A549 (cell line): Measurements from ENCODE around the gene BRF1. TPM values are rescaled to one million over a fixed set of nuclear protein-coding genes. Genes with fewer than 3 reads are reported as not detected.

Source experiments
- ATAC-seq, 2 experiments: fragments of 200-7000 bp in 1 of 2; fragments of >200 bp in 1 of 2; cut with Nextera tagmentation in 1 of 2; cut with Tn5 transposase in 1 of 2; 3 replicates each; pipeline versions ENCODE4 v1.8.0 to v1.9.1; 2018 to 2020; ENCODE audit warnings: mild to moderate bottlenecking in 1 of 2, moderate library complexity in 1 of 2
- CTCF ChIA-PET: fragments of 300-600 bp; sonication (Branson Sonifier 250); formaldehyde crosslinking; extraction: SDS; loops from one replicate; lab custom pipeline; 2021; ENCODE audit warnings: antibody characterized with exemption, inconsistent platforms; lab: Yijun Ruan, JAX
- POLR2A ChIA-PET: fragments of 350-600 bp; formaldehyde crosslinking; extraction: SDS; loops from one replicate; lab custom pipeline; 2021; ENCODE audit warnings: antibody characterized with exemption, inconsistent platforms; lab: Yijun Ruan, JAX
- DNase-seq, 2 experiments: peaks; one replicate each; pipeline versions ENCODE4 v3.0.0 to v3.0.0-alpha.2; 2011 to 2016; ENCODE audit warnings: low read depth in 1 of 2, low spot score in 1 of 2
- FAIRE-seq: peaks from 2 replicates; lab custom pipeline; 2011; peaks lifted over from hg19 to GRCh38; lab: Jason Lieb, UNC
- H3K27ac ChIP-seq, 2 experiments: fragments of >200 bp; sonication (Bioruptor Twin); formaldehyde crosslinking; 3 replicates each; pipeline ENCODE4 v1.5.1; 2016 to 2017
- H3K4me1 ChIP-seq: fragments of >200 bp; sonication (Bioruptor Twin); formaldehyde crosslinking; 3 replicates; pipeline ENCODE4 v1.6.1; 2016
- H3K4me2 ChIP-seq: fragments of >200 bp; sonication (Bioruptor Twin); formaldehyde crosslinking; 3 replicates; pipeline ENCODE4 v1.6.1; 2016
- H3K4me3 ChIP-seq: fragments of >200 bp; sonication (Bioruptor Twin); formaldehyde crosslinking; 3 replicates; pipeline ENCODE4 v1.5.1; 2016
- H3K9me3 ChIP-seq: fragments of >200 bp; sonication (Bioruptor Twin); formaldehyde crosslinking; 3 replicates; pipeline ENCODE4 v1.6.1; 2016
- CHD4 ChIP-seq: fragments of 200-600 bp; sonication (generic); IDR thresholded peaks from 2 replicates; pipeline ENCODE4 v1.6.1; 2016; ENCODE audit warnings: antibody characterized with exemption, mild to moderate bottlenecking, borderline replicate concordance
- ESRRA ChIP-seq: fragments of 150-350 bp; IDR thresholded peaks from 2 replicates; pipeline ENCODE4 v1.6.1; 2014; ENCODE audit warnings: mild to moderate bottlenecking, low read length, borderline replicate concordance
- HDAC2 ChIP-seq: fragments of 200-600 bp; sonication (generic); IDR thresholded peaks from 2 replicates; pipeline ENCODE4 v1.6.1; 2016
- HOXA7 ChIP-seq: fragments of 250-450 bp; sonication (Bioruptor Pico); IDR thresholded peaks from 2 replicates; pipeline ENCODE4 v1.5.0; 2020; ENCODE audit warnings: mild to moderate bottlenecking, moderate library complexity
- HOXB13 ChIP-seq: fragments of 250-450 bp; sonication (Bioruptor Pico); IDR thresholded peaks from 2 replicates; pipeline ENCODE4 v1.5.0; 2020; ENCODE audit warnings: low read depth, mild to moderate bottlenecking, moderate library complexity
- JUN ChIP-seq, 2 experiments: fragments of >200 bp; sonication (Bioruptor Twin); formaldehyde crosslinking; IDR thresholded peaks; 2 replicates in 1 of 2; 3 replicates in 1 of 2; pipeline ENCODE4 v1.6.1; 2016 to 2017
- POLR2A ChIP-seq: IDR thresholded peaks from 2 replicates; pipeline ENCODE4 v1.6.1; 2012; ENCODE audit warnings: mild to moderate bottlenecking, low read length
- POLR2AphosphoS2 ChIP-seq: conservative IDR thresholded peaks from 2 replicates; pipeline ENCODE4 v1.6.1; 2012; ENCODE audit warnings: low read length, improper control_type of control experiment, inconsistent platforms
- RAD21 ChIP-seq, 2 experiments: fragments of >200 bp in 1 of 2; sonication (Bioruptor Twin) in 1 of 2; formaldehyde crosslinking in 1 of 2; IDR thresholded peaks in 1 of 2; conservative IDR thresholded peaks in 1 of 2; 2 replicates in 1 of 2; 3 replicates in 1 of 2; pipeline ENCODE4 v1.6.1; 2012 to 2018; ENCODE audit warnings: inconsistent platforms in 1 of 2
- RCOR1 ChIP-seq: fragments of 150-350 bp; IDR thresholded peaks from 2 replicates; pipeline ENCODE4 v1.6.1; 2014; ENCODE audit warnings: antibody characterized with exemption, low read length, low read depth
- RFX5 ChIP-seq: fragments of 450-650 bp; IDR thresholded peaks from 2 replicates; pipeline ENCODE4 v1.7.1; 2014; ENCODE audit warnings: antibody characterized with exemption, mild to moderate bottlenecking, moderate library complexity
- SMC3 ChIP-seq: fragments of >200 bp; sonication (Bioruptor Twin); formaldehyde crosslinking; IDR thresholded peaks from 3 replicates; pipeline ENCODE4 v1.6.1; 2018; ENCODE audit warnings: inconsistent platforms
- ZNF302 ChIP-seq: fragments of 250-450 bp; sonication (Bioruptor Pico); IDR thresholded peaks from 2 replicates; pipeline ENCODE4 v1.9.0; 2021; ENCODE audit warnings: inconsistent platforms, mild to moderate bottlenecking, moderate library complexity
- WGBS: methylation state at CpG from one replicate; pipeline ENCODE4 v1.1.6; 2017; ENCODE audit errors: missing lambda C conversion rate; 5-methylcytosine and 5-hydroxymethylcytosine counted together
- polyA plus RNA-seq, 4 experiments: library from polyadenylated mRNA; depleted of rRNA in 3 of 4; stranded (reverse); fragments of >200 nt; fragmentation: RNase III in 1 of 4; extraction: RNeasy Plus Mini Kit Qiagen cat#74134 plus additional on column Dnase treatment in 1 of 4; gene quantifications; 2 replicates in 3 of 4; 3 replicates in 1 of 4; pipeline ENCODE4 v1.2.3, GENCODE V29; 2011 to 2017
- TF ChIP-seq, protein P1 (sequence below): fragments of >200 bp; sonication (Bioruptor Twin); formaldehyde crosslinking; IDR thresholded peaks from 3 replicates; pipeline ENCODE4 v1.6.1; 2016
- TF ChIP-seq, protein P2 (sequence below): fragments of >200 bp; sonication (Bioruptor Twin); formaldehyde crosslinking; IDR thresholded peaks from 3 replicates; pipeline ENCODE4 v1.5.1; 2016
- TF ChIP-seq, protein P3 (sequence below): IDR thresholded peaks from 2 replicates; pipeline ENCODE4 v1.6.1; 2012
- TF ChIP-seq, protein P4 (sequence below): fragments of 250-450 bp; sonication (Bioruptor Pico); IDR thresholded peaks from 2 replicates; pipeline ENCODE4 v1.5.0; 2021; ENCODE audit warnings: mild to moderate bottlenecking, moderate library complexity, borderline replicate concordance
- TF ChIP-seq, protein P5 (sequence below): IDR thresholded peaks from 2 replicates; pipeline ENCODE4 v1.6.1; 2012
- TF ChIP-seq, protein P6 (sequence below): fragments of 200-600 bp; sonication (generic); IDR thresholded peaks from 2 replicates; pipeline ENCODE4 v1.6.1; 2016; ENCODE audit warnings: antibody characterized with exemption, mild to moderate bottlenecking, moderate library complexity
- TF ChIP-seq, protein P7 (sequence below): fragments of 250-450 bp; sonication (Bioruptor Pico); IDR thresholded peaks from 2 replicates; pipeline ENCODE4 v1.5.0; 2020; ENCODE audit warnings: low read depth, mild to moderate bottlenecking, moderate library complexity

Gene BRF1
- polyA plus RNA-seq, 2 of the 4 experiments (the other 2 are of a cell fraction) = 8.5 to 25.7 TPM

DNA sequence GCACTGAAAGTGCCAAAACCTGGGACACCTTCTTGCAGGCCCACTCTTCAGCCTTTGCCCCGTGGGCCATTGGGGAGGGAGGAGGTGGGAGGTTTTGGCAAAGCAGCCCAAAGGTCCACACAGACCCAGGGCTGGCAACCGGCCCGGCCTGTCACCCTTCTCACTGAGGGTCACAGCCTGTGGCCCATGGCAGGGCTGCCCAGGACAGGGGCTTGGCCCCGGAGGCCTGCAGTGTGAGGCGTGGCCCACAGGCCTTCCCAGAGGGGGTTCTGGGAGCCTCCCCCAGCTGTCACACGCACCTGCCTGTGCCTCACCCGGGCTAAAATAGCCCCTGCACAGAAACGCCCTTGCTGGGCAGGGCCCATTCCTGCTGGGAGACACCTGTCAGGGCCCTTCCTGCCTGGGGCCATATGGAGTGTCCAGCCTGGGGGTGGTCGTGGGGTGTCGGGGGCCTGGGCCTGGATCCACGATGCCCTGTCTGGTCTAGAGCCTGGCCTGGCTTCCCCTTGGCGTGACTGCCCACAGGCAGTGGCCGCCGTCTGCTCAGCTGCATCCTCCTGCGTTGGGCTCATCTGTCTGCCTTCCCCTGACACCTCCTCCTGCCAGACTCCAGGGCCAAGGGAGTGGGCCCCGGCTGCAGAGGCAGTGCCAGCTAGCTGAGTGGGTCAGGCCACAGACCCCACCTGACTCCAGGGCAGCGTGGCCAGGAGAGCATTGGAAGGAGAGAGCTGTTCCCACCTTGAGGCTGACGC is 33.0 kb upstream of the BRF1 start (continued):
- TF ChIP-seq, protein P1, sequence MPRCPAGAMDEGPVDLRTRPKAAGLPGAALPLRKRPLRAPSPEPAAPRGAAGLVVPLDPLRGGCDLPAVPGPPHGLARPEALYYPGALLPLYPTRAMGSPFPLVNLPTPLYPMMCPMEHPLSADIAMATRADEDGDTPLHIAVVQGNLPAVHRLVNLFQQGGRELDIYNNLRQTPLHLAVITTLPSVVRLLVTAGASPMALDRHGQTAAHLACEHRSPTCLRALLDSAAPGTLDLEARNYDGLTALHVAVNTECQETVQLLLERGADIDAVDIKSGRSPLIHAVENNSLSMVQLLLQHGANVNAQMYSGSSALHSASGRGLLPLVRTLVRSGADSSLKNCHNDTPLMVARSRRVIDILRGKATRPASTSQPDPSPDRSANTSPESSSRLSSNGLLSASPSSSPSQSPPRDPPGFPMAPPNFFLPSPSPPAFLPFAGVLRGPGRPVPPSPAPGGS = no peak

DNA sequence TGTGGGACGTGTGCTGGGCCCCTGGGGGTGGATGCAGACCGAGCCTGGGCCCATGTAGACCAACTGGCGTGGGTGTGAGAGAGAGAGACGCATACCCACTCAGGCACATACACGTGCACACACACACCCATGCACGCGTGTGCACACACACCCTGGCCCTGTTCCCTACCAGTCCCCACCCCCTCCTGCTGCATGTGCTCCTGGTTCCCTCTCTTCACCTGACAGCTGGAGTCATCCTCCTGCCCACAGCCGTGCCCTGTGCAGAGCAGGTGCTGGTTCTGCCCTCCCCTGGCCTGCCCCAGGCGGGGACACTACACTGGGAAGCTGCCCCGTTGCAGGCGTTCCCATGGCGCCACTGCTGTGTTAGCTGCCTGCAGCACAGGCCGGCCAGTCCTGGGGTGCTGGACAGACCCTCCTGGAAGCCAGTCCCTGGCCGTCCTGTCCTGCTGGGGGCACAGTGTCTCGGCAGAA is 32.3 kb upstream of the BRF1 start:
- FAIRE-seq (no peak), DNase-seq (no peak), ATAC-seq (peak in 1 of 2 experiments; percentile 11; a peak in 2 of 6 replicates)
- CTCF ChIA-PET = interaction anchor here (0.6 to 1.6 kb wide), 3 partner anchors 19 to 51 kb away, joined by 3 read pairs; partner anchors contain the start of gene PACS2
- TF ChIP-seq JUN (IDR thresholded peaks at IDR 0.05) = no peak
- TF ChIP-seq, protein P2, sequence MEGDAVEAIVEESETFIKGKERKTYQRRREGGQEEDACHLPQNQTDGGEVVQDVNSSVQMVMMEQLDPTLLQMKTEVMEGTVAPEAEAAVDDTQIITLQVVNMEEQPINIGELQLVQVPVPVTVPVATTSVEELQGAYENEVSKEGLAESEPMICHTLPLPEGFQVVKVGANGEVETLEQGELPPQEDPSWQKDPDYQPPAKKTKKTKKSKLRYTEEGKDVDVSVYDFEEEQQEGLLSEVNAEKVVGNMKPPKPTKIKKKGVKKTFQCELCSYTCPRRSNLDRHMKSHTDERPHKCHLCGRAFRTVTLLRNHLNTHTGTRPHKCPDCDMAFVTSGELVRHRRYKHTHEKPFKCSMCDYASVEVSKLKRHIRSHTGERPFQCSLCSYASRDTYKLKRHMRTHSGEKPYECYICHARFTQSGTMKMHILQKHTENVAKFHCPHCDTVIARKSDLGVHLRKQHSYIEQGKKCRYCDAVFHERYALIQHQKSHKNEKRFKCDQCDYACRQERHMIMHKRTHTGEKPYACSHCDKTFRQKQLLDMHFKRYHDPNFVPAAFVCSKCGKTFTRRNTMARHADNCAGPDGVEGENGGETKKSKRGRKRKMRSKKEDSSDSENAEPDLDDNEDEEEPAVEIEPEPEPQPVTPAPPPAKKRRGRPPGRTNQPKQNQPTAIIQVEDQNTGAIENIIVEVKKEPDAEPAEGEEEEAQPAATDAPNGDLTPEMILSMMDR = no peak
- TF ChIP-seq, protein P3, sequence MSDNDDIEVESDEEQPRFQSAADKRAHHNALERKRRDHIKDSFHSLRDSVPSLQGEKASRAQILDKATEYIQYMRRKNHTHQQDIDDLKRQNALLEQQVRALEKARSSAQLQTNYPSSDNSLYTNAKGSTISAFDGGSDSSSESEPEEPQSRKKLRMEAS = no peak
- TF ChIP-seq RFX5 = no peak
- TF ChIP-seq, protein P1 = no peak
- no peak for TF ChIP-seq HOXB13 (CRISPR knock-in tag)
- TF ChIP-seq ESRRA = no peak
- TF ChIP-seq, protein P4, sequence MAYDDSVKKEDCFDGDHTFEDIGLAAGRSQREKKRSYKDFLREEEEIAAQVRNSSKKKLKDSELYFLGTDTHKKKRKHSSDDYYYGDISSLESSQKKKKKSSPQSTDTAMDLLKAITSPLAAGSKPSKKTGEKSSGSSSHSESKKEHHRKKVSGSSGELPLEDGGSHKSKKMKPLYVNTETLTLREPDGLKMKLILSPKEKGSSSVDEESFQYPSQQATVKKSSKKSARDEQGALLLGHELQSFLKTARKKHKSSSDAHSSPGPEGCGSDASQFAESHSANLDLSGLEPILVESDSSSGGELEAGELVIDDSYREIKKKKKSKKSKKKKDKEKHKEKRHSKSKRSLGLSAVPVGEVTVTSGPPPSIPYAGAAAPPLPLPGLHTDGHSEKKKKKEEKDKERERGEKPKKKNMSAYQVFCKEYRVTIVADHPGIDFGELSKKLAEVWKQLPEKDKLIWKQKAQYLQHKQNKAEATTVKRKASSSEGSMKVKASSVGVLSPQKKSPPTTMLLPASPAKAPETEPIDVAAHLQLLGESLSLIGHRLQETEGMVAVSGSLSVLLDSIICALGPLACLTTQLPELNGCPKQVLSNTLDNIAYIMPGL = no peak
- TF ChIP-seq, protein P5, sequence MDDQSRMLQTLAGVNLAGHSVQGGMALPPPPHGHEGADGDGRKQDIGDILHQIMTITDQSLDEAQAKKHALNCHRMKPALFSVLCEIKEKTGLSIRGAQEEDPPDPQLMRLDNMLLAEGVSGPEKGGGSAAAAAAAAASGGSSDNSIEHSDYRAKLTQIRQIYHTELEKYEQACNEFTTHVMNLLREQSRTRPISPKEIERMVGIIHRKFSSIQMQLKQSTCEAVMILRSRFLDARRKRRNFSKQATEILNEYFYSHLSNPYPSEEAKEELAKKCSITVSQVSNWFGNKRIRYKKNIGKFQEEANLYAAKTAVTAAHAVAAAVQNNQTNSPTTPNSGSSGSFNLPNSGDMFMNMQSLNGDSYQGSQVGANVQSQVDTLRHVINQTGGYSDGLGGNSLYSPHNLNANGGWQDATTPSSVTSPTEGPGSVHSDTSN = no peak
- TF ChIP-seq RAD21 (conservative IDR thresholded peaks at IDR 0.05 in 1 of 2, IDR thresholded peaks at IDR 0.05 in 1 of 2) = no peak
- no peak for TF ChIP-seq HDAC2
- TF ChIP-seq ZNF302 = no peak
- TF ChIP-seq RCOR1 = no peak
- H3K9me3 ChIP-seq = no peaks in the 10 kb centered on the region
- no peak overlapping the region for H3K27ac ChIP-seq
- WGBS = 91% methylated on average over 12 of the region's 15 CpGs
- no peaks in the 10 kb centered on the region for H3K4me1 ChIP-seq
- POLR2A ChIA-PET = no interaction called here
- no peak overlapping the region for H3K4me2 ChIP-seq
- no peak overlapping the region for H3K4me3 ChIP-seq

DNA sequence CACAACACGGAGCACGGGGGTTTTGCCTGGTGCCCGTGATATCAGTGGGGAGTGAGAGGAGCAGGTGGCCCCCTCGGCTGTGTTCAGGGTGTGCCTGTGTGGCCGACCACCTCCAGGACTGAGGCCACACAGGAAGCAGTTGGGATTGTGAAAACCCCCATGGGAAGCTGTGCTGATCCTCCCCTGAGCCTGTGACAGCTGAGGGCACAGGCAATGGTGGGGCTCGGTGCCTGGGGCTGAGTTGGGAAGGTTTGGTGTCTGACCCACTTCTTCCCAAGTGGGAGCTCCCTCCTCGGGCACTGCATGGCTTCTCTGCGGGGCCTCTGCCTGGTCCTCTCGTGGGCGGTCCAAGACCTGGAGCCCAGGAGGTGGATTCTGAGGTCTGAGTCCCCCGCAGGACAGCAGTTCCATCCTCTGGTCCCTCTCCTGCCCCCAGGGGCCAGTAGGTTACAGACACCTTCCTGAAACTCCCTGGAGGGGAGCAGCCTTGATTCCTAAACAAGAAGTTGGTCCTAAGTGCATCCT is 31.6 kb upstream of the BRF1 start:
- CTCF ChIA-PET = interaction anchor here (0.6 to 1.6 kb wide), 2 partner anchors 18 to 26 kb away, joined by 3 read pairs; partner anchors contain the start of gene PACS2
- FAIRE-seq = no peak
- TF ChIP-seq HDAC2 (no peak), HOXA7 (CRISPR knock-in tag) (no peak), POLR2A (no peak), SMC3 (no peak), POLR2AphosphoS2 (no peak), CHD4 (no peak)
- TF ChIP-seq, protein P6, sequence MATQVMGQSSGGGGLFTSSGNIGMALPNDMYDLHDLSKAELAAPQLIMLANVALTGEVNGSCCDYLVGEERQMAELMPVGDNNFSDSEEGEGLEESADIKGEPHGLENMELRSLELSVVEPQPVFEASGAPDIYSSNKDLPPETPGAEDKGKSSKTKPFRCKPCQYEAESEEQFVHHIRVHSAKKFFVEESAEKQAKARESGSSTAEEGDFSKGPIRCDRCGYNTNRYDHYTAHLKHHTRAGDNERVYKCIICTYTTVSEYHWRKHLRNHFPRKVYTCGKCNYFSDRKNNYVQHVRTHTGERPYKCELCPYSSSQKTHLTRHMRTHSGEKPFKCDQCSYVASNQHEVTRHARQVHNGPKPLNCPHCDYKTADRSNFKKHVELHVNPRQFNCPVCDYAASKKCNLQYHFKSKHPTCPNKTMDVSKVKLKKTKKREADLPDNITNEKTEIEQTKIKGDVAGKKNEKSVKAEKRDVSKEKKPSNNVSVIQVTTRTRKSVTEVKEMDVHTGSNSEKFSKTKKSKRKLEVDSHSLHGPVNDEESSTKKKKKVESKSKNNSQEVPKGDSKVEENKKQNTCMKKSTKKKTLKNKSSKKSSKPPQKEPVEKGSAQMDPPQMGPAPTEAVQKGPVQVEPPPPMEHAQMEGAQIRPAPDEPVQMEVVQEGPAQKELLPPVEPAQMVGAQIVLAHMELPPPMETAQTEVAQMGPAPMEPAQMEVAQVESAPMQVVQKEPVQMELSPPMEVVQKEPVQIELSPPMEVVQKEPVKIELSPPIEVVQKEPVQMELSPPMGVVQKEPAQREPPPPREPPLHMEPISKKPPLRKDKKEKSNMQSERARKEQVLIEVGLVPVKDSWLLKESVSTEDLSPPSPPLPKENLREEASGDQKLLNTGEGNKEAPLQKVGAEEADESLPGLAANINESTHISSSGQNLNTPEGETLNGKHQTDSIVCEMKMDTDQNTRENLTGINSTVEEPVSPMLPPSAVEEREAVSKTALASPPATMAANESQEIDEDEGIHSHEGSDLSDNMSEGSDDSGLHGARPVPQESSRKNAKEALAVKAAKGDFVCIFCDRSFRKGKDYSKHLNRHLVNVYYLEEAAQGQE = no peak
- TF ChIP-seq, protein P7, sequence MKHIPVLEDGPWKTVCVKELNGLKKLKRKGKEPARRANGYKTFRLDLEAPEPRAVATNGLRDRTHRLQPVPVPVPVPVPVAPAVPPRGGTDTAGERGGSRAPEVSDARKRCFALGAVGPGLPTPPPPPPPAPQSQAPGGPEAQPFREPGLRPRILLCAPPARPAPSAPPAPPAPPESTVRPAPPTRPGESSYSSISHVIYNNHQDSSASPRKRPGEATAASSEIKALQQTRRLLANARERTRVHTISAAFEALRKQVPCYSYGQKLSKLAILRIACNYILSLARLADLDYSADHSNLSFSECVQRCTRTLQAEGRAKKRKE (CRISPR knock-in tag) = no peak

More for the DNA sequence above, 31.6 kb upstream of the BRF1 start:
- H3K4me2 ChIP-seq = no peak overlapping the region
- ATAC-seq = no peak
- H3K27ac ChIP-seq = no peak overlapping the region
- no peaks in the 10 kb centered on the region for H3K4me1 ChIP-seq
- WGBS = 90% methylated on average over 11 of the region's 11 CpGs
- no peak for DNase-seq
- H3K9me3 ChIP-seq = no peaks in the 10 kb centered on the region
- H3K4me3 ChIP-seq = no peak overlapping the region
- POLR2A ChIA-PET = no interaction called here
